A549 treated with DMSO at 1 μM for 4 hours (cell line): Measurements from ENCODE around the gene NPY2R. TPM values are rescaled to one million over a fixed set of nuclear protein-coding genes. Genes with fewer than 3 reads are reported as not detected.

ENCODE experiments used
- total RNA-seq: library from RNA; stranded (reverse); fragments of 200-300 nt; extraction: Qiagen RNA extraction; gene quantifications from 5 replicates; pipeline ENCODE4 v1.2.3, GENCODE V29; 2022; ENCODE audit warnings: low read depth

Gene NPY2R, protein sequence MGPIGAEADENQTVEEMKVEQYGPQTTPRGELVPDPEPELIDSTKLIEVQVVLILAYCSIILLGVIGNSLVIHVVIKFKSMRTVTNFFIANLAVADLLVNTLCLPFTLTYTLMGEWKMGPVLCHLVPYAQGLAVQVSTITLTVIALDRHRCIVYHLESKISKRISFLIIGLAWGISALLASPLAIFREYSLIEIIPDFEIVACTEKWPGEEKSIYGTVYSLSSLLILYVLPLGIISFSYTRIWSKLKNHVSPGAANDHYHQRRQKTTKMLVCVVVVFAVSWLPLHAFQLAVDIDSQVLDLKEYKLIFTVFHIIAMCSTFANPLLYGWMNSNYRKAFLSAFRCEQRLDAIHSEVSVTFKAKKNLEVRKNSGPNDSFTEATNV
- total RNA-seq: 0.02 to 0.08 TPM (median 0.08 TPM) in 4 of 5 replicates, not detected in the other

DNA sequence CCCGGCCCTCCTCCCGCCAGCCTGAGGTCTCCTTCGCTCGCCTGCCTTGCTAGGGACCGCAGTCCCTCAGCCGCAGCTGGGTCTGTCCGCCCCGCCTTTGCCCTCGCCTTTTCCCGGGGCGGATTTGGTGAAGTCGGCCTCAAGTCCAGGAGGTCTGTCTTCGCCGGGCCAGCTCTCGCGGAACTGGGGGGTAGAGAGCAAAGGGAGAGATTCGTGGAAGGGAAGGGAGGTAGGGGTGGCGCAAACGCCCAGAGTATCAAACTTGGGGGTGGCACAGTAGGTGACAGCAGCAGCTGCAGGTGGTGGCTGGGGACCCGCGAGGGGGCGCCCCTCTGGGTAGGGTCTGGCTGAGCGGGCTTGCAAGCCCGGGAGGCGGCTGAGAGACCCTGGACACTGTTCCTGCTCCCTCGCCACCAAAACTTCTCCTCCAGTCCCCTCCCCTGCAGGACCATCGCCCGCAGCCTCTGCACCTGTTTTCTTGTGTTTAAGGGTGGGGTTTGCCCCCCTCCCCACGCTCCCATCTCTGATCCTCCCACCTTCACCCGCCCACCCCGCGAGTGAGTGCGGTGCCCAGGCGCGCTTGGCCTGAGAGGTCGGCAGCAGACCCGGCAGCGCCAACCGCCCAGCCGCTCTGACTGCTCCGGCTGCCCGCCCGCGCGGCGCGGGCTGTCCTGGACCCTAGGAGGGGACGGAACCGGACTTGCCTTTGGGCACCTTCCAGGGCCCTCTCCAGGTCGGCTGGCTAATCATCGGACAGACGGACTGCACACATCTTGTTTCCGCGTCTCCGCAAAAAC is at the start of gene NPY2R:
Gene NPY2R (plus strand): TSS at position 379 of the 797 bp plus-strand sequence. CDS start 5,304 bp downstream, outside the sequence.

Other genes with a start within 250 kb of the NPY2R start
- 4.7 to 8.3 TPM (median 6.7 TPM) in 5 replicates for gene MAP9, start 168.3 kb downstream of the NPY2R start, total RNA-seq